Measurements from ENCODE around the gene PFKFB2.
A peak's percentile ranks its signal among the peaks of the same experiment; 100 is the strongest.
"Not testable (repeated sequence)": the region's sequence is repeated elsewhere in the genome, so short reads cannot be mapped to it uniquely, and the experiment has no call there.

PFKFB2 gene

GRCh38 chr1:207041397-207041796 is 11.7 kb upstream of the PFKFB2 start:
- not testable (repeated sequence) for DNase-seq

GRCh38 chr1:207045453-207045852 is 7.6 kb upstream of the PFKFB2 start:
- DNase-seq, result no peak

GRCh38 chr1:207047505-207047904 is 5.6 kb upstream of the PFKFB2 start:
- DNase-seq, result no peak

- no peak for DNase-seq
Observed at GRCh38 chr1:207048041-207048440, 5.0 kb upstream of the PFKFB2 start.

GRCh38 chr1:207049054-207049453 is 4.0 kb upstream of the PFKFB2 start:
- DNase-seq, result no peak

- no peak for DNase-seq
Observed at GRCh38 chr1:207049514-207049913, 3.6 kb upstream of the PFKFB2 start.

- DNase-seq, result no peak
Observed at GRCh38 chr1:207049974-207050391, 3.1 kb upstream of the PFKFB2 start.

- peak; percentile 60 for DNase-seq
Observed at GRCh38 chr1:207050480-207051190, 2.4 kb upstream of the PFKFB2 start.

- no peak for DNase-seq
Observed at GRCh38 chr1:207051191-207051943, 1.7 kb upstream of the PFKFB2 start, which contains the start of gene YOD1. TSS of gene YOD1 (minus strand) at chr1:207051208. CDS start at chr1:207051030, 178 bp downstream.

- no peak for DNase-seq
Observed at GRCh38 chr1:207054491-207054890, 1.4 kb downstream of the PFKFB2 start.

GRCh38 chr1:207055386-207056001 is 2.4 kb downstream of the PFKFB2 start:
- no peak for DNase-seq

GRCh38 chr1:207056673-207057072 is 3.6 kb downstream of the PFKFB2 start:
- DNase-seq, result no peak

- no peak for DNase-seq
Observed at GRCh38 chr1:207058252-207058651, 5.2 kb downstream of the PFKFB2 start.

- DNase-seq, result no peak
Observed at GRCh38 chr1:207058878-207059867, 6.1 kb downstream of the PFKFB2 start.

GRCh38 chr1:207059881-207060280 is 6.8 kb downstream of the PFKFB2 start:
- DNase-seq, result no peak

- no peak for DNase-seq
Observed at GRCh38 chr1:207060596-207060995, 7.5 kb downstream of the PFKFB2 start.

GRCh38 chr1:207062058-207062457 is 9.0 kb downstream of the PFKFB2 start:
- no peak for DNase-seq

- no peak for DNase-seq
Observed at GRCh38 chr1:207063014-207063413, 9.9 kb downstream of the PFKFB2 start.

GRCh38 chr1:207064561-207064960 is 11.5 kb downstream of the PFKFB2 start:
- no peak for DNase-seq

GRCh38 chr1:207067185-207067584 is 14.1 kb downstream of the PFKFB2 start:
- DNase-seq, result no peak

GRCh38 chr1:207067665-207068064 is 14.6 kb downstream of the PFKFB2 start:
- DNase-seq, result no peak

GRCh38 chr1:207069061-207069460 is 16.0 kb downstream of the PFKFB2 start:
- DNase-seq, result no peak
